GM21390 (cell line): ENCODE results near the gene DTNB.

ENCODE experiments used
- ATAC-seq: cut with Tn5 transposase; IDR thresholded peaks from one replicate; pipeline ENCODE4 v1.9.1; 2021; ENCODE audit not compliant: unreplicated experiment

DTNB gene

GRCh38 chr2:25332571-25332970 lies 340.8 kb downstream of the DTNB start:
- no peak for ATAC-seq

DNA sequence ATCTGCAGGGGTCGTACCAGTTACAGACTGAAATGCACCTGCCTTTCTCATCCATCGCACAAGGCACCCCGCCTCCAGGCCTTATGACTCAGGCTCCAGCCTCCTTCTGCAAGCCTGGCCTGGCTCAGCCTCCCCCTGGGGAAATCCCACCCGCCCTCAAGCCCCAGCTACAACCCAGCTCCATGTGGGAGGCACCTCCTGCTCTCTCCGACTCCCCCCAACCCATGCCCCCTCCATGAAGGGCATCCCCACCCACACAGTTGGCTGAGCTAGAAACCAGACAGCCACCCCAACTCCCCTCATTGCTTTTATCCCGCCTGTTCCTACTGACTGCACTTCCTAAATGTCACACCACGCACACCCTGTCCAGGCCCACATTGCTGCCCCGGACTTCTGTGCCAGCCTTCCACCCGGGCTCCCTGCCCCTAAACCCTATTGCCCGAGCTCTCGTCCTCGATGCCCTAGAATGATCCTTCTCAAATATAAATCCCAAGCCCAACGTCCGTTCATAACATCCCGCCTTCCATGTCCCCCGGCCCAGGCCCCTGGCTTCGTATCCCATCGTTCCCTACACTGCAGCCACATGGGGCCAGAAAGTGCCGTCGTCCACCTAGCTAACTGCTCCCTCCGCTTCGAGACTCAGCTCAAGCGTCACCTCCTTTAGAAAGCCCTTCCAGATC lies 341.6 kb downstream of the DTNB start:
- no peak for ATAC-seq

DNA sequence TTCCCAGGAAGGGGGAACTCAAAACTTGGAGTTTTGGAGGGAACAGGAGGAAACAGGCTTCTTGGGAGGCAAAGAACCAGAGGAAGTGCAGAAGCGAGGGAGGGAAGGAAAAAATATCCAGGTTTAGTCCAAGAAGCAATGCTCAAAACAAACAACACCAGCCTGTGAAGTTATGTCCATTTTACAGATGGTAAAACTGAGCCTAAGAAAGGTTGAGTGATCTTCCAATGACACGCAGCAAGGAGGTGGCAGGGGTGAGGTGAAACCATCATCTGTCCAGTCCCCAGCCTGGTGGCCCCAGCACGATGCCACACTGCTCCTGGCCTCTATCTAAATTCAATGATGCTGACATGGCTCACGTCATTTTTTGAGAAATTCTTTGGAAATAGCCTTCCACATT lies 342.4 kb downstream of the DTNB start:
- ATAC-seq, result no peak

DNA sequence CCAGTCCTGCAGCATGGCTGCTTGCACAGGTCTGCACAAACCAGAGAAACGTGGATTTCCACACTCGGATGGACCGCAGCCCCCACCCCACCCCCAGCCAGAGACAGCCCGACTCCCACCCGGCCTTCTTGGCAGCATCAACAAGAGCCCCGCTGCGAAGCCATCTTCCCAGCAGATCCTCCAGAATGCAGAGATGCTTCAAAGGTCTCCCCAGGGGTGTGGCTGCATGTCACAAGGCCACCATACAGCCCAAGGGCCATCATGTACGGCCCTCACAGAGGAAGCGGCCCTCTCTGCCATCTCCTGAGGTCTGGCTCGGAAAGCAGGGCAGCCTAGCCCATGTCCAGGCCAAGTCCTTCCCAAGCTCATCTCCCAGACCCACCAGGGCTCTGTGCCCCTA lies 343.1 kb downstream of the DTNB start:
- no peak for ATAC-seq

DNA sequence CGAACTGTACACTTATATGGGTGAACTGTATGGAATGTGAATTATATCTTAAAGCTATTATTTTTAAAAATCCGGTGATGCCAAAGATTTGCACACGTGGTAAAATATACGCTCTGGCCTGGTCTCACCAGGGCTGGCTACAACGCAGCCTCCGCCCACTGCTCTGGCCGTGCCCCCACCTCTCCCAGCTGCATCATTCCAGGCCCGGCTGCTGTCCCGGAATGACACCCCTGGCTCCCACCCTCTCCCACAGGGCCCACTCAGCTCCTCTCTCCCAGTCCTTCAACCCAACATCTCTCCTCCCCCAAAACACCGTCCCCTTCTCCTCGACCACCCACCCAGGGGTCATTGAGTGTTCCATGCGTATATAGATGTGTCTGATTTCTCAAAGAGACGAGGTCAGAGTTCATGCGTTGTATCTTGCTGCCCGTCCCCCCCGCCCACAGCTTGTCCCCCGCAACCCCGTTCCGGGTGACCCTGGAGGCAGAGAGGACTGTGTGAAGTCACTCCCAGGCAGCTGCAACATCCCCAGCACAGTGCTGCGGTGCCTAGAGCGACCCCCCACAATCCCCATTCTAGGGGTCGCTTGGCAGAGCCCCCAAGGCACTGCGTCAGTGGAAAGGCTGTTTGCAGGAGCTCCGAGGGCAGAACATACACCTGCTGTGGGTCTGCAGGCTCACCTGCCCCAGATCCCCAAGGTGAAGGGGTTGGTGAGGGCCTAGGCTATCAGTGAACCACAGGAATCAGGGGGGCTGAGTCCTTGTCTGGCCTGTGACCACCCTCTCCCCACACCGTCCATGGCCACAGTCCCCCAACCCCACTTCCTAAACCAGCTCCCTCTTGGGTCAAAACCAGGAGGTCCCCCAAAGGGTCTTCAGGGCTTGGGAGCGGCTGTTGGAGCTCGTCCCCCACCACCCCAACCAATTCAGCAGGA lies 345.0 kb downstream of the DTNB start:
- no peak for ATAC-seq
